Astrocyte of the hippocampus (primary cell): ENCODE results near the gene SEZ6L.
A peak's percentile ranks its signal among the peaks of the same experiment; 100 is the strongest.

ENCODE experiments used
- DNase-seq: peaks from one replicate; pipeline ENCODE4 v3.0.0; 2011; ENCODE audit warnings: low read depth, low spot score

Gene SEZ6L

GRCh38 chr22:26241361-26241760 lies 72.1 kb downstream of the SEZ6L start:
- no peak for DNase-seq

GRCh38 chr22:26245001-26245400 lies 75.7 kb downstream of the SEZ6L start:
- no peak for DNase-seq

DNA sequence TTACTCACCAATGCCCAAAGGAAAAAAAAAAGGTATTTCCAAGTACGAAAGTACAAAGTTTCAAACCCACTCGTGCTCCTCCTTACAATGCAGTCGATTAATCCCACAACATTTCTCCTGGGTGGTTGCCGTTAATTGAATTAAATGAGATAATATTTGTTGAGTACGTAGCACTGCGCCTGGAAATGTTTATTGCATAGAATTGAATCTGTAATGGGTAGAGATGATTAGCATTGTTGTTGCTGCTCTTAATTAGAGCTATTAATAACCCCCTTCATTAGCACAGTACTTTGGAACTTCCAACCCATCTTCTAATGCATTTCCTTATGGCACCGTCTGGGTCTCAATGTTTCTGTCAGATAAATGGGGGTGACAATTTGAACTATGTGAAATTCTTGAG lies 77.3 kb downstream of the SEZ6L start:
- DNase-seq: no peak

GRCh38 chr22:26251869-26252268 lies 82.6 kb downstream of the SEZ6L start:
- DNase-seq: no peak

DNA sequence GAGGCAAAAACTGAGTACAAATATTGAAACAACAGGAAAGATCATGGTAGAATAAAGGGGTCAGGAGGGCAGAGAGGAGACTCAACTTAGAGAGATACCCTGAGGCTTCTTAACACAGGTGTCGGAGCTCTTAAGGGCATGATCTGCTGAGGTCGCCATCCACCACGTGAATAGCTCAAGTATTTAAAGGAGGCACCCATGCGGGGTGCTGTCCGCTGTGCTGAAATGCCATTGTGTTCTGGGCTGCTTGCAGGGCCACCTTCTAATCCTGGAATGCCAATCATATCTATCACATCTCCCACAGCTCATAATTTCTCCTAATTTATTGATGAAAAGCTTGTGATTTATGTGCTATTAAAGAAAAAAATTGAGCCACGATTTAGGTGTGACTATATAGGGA lies 90.2 kb downstream of the SEZ6L start:
- peak; percentile 58 for DNase-seq

GRCh38 chr22:26264162-26264561 lies 94.9 kb downstream of the SEZ6L start:
- DNase-seq: no peak

GRCh38 chr22:26265281-26265680 lies 96.0 kb downstream of the SEZ6L start:
- DNase-seq: no peak

DNA sequence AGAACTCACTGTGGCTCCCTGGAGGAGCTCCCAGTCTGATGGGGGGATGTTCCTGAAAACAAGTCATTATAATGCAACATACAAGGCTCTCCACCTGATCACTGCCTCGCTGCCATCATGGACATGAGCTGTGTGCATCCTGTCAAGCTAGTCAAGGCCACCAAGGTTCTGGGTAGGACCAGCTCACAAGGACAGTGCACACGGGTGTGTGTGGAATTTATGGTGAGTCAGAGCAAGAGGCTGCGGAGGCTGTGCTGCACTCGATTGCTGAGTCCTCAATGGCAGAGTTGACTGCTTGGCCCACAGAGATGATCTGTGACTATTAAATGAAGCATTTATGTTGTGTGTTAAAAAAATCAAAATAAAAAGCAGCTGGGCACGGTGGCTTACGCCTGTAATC lies 96.6 kb downstream of the SEZ6L start:
- no peak for DNase-seq

DNA sequence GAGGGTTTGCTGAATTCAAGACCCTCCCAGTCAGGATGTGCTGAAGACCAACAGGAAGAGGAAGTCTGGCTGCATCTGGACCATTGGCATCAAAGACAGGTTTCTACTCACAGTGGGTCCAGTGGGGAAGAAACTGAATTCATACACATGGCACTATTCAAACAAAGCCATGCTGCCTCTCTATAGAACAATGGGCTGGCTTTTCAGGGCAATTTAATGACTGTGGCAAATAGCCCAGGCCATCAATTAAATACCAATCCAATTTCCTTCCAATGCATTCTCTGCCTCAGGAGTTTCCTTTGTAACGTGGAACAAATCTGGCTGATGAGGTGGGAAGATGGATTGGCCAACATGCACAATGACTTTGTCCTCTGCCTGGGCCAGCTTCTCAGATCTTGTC lies 98.6 kb downstream of the SEZ6L start:
- no peak for DNase-seq

- no peak for DNase-seq
Observed at GRCh38 chr22:26269572-26269971, 100.3 kb downstream of the SEZ6L start.

DNA sequence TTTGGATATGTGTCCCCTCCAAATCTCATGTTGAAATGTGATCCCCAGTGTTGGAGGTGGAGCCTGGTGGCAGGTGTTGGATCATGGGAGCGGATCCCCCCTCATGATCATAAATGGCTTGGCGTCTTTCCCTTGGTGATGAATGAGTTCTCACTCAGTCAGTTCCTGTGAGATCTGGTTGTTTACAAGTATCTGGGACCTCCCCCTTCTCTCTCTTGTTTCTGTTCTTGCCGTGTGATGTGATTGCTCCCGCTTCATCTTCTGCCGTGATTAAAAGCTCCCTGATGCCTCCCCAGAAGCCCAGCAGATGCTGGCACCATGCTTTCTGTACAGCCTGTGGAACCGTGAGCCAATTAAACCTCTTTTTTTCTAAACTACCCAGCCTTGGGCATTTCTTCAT lies 102.2 kb downstream of the SEZ6L start:
- DNase-seq: no peak

DNA sequence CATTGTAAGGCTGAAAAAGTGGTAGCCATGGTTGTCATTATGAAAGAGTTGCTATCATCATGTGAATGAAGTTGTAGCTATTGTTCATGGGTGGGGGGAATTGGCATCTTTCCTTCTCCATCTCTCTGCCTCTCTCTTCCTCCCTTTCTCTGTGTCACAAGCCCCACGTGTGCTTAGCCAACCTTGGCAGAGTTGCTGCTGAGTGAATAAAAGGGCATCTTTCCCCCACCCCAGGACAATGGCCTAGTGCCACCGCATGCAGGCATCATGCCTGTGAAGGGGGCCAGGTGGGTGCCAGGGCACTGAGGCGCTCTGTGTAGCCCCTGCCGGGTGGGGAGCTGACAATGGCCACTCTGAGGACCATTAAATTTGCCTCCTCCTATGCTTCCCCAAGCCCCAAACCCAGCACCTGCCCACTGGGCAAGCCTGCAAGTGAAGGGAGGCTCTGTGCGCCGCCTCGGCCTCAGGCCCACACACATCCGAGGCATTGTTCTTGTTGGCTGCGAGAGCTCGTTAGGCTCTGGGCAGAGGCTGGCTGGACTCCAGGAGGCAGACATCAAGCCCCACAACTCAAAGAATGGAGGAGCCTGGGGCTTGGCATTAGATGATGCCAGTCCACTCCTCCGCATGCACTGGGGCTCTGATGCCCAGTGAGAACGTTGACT lies 103.9 kb downstream of the SEZ6L start:
- peak; percentile 14 for DNase-seq

DNA sequence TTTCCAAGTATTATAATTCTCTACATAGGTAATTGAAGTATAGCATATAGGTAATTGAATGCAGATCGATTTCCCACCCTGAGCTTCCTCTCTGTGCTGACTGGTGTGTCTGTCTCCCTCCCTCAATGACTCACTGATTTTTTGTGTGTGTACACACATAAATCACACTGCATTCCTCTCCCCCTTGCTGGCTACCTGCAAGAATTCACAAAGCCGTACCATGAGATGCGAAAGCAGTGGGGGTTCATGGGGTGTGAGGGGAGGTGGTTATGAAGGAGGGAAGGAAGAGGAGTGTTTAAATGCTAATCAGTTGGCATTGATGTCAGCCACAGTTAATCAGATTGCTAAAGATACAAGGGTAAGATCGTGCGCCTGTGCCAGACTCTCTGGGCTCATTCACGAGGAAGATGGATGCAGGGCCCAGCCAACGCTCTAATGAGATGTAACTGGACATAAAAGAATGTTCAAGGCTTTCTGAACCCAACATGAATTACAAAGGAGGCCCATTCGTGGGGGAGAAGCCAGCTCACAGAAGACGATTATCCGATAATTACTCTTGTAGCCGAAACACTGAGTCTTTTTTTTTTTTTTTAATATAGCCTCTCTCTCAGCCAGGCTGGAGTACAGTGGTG lies 107.4 kb downstream of the SEZ6L start:
- peak; percentile 16 for DNase-seq

DNA sequence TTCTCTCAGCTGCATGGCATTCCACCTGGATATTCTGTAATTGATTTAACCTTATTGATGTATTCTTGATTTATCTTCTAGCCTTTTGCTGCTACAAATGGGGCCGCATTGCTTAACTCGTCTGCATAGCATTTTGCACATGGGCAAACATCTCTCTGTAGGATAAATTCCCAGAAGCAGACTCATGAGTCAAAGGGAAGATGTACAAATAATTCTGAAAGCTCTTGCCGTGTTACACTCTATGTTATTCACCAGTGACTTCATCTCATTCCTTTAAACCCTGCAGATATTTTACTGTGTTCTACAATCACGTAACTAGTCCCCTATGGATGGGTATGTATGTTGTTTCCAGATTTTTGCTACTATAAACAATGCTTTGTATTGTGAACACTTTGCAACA lies 112.7 kb downstream of the SEZ6L start:
- DNase-seq: no peak

- no peak for DNase-seq
Observed at GRCh38 chr22:26283330-26283729, 114.1 kb downstream of the SEZ6L start.

- DNase-seq: no peak
Observed at GRCh38 chr22:26285632-26286031, 116.4 kb downstream of the SEZ6L start.

DNA sequence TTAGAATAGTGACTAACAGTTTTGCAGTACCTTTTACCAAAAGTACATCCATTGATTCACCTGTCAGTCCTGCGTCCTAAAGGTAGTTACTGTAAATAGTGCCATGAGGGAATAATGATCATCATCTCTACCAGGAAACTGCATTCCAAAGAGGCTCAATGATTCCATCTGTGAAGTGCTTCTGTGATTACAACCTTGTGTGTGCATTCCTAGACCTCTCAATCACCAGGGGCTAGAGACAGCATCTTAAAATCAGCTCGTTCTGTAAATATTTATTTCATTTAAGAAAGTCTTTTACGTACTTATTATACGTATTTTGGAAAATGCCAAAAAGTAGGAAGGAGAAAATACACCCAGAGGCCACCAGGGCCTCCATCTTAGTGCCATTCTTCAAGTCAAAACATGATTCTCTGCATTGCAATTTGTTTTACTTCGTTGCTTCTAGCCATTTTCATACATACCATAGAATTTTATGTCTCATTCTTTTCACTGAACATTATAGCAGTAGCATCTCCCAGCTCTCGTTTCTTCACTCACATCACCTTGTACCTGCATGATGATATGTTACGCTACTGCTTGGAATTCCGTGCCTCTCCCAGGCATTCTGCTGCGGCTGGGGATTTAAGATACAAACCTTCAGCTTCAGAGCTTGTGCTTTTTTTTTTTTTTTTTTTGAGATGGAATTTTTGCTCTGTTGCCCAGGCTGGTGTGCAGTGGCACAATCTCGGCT lies 117.0 kb downstream of the SEZ6L start:
- DNase-seq: no peak

- DNase-seq: no peak
Observed at GRCh38 chr22:26287382-26288225, 118.3 kb downstream of the SEZ6L start.

DNA sequence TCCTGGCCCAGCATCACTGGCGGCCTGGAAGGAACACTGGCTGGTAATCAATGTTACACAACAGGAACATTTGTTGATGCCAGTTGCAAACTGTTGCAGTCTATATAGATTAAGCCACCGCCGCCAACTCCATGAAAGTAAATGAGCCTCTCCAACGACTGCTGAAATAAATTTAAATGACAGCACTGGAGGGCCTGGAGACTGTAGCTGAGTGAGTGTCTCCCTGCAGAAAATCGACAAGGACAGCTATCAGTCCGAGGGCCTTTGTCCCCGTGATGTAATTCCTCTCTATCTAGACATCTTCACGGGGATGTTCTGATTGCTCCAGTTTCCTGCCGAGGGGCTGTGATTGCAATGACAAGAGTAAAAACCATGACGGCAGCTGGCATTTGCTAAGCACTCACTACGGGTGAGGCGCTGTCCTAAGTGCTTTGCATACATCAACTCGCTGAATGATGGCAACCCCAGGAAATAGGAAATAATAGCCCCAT lies 120.4 kb downstream of the SEZ6L start:
- DNase-seq: no peak

- no peak for DNase-seq
Observed at GRCh38 chr22:26291940-26292666, 122.8 kb downstream of the SEZ6L start.

GRCh38 chr22:26292667-26292995 lies 123.4 kb downstream of the SEZ6L start:
- DNase-seq: no peak
